Measurements from ENCODE around the gene IFFO2. TPM values are rescaled to one million over a fixed set of nuclear protein-coding genes. Genes with fewer than 3 reads are reported as not detected.

The IFFO2 gene
- total and polyA plus RNA-seq, 2 of the 13 experiments (the other 11 are each of a cell fraction or from before 2014, with no cell fraction given) = 7.3 to 16.7 TPM

DNA sequence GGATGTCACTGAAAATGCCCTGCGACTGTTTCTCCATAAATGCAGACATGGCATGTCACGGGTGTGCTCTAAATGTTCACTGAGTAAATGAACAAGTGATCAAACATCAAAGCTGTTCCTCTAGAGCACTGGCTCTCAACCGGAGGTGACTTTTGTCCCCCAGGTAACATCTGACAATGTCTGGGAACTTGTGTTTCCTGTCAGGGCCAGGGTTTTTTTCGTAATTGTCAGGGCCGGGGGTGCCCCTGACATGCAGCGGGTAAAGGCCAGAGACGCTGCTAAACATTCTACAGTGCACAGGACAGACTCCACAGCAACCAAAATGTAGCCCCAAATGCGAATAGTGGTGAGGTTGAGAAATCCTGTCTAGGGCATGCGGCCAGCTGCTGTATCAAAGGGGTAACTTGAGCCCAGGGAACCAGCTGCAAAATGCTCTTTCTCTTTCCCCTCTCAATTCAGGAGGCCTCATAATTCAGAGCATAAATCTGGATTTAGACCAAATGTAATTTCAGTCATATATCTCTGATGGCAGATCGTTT, 56.1 kb downstream of the IFFO2 start (continued):
- TF ChIP-seq RFX5 (IDR thresholded peaks at IDR 0.05; ENCODE audit: low read depth, low read length) = peak; percentile 57
- no peak for TF ChIP-seq NFIB (CRISPR knock-in tag; IDR thresholded peaks at IDR 0.05; ENCODE audit: borderline replicate concordance)
- TF ChIP-seq CEBPG (CRISPR knock-in tag; IDR thresholded peaks at IDR 0.05) = peak; percentile 80
- no peak for TF ChIP-seq ZNF766 (CRISPR knock-in tag; IDR thresholded peaks at IDR 0.05; ENCODE audit: borderline replicate concordance)
- TF ChIP-seq, protein P1, sequence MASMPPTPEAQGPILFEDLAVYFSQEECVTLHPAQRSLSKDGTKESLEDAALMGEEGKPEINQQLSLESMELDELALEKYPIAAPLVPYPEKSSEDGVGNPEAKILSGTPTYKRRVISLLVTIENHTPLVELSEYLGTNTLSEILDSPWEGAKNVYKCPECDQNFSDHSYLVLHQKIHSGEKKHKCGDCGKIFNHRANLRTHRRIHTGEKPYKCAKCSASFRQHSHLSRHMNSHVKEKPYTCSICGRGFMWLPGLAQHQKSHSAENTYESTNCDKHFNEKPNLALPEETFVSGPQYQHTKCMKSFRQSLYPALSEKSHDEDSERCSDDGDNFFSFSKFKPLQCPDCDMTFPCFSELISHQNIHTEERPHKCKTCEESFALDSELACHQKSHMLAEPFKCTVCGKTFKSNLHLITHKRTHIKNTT (CRISPR knock-in tag; IDR thresholded peaks at IDR 0.05) = no peak
- TF ChIP-seq ELF3 (CRISPR knock-in tag; IDR thresholded peaks at IDR 0.05) = peak; percentile 93
- TF ChIP-seq HIVEP1 (CRISPR knock-in tag; IDR thresholded peaks at IDR 0.05) = peak; percentile 83
- TF ChIP-seq, protein P2, sequence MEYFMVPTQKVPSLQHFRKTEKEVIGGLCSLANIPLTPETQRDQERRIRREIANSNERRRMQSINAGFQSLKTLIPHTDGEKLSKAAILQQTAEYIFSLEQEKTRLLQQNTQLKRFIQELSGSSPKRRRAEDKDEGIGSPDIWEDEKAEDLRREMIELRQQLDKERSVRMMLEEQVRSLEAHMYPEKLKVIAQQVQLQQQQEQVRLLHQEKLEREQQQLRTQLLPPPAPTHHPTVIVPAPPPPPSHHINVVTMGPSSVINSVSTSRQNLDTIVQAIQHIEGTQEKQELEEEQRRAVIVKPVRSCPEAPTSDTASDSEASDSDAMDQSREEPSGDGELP (IDR thresholded peaks at IDR 0.05; ENCODE audit: borderline replicate concordance, low read depth) = peak; percentile 80; the same call in 1 of the 2 replicates
- no peak for TF ChIP-seq CHCHD3 (CRISPR knock-in tag; IDR thresholded peaks at IDR 0.05)
- TF ChIP-seq SNRNP70 (IDR thresholded peaks at IDR 0.05; ENCODE audit: low read depth, low read length) = no peak
- TF ChIP-seq PAF1 (CRISPR knock-in tag; IDR thresholded peaks at IDR 0.05) = no peak
- no peak for TF ChIP-seq ZKSCAN5 (CRISPR knock-in tag; IDR thresholded peaks at IDR 0.05)
- TF ChIP-seq ZNF556 (CRISPR knock-in tag; IDR thresholded peaks at IDR 0.05; ENCODE audit: borderline replicate concordance) = peak; percentile 58; the same call in 1 of the 2 replicates
- no peak for TF ChIP-seq ZNF143 (CRISPR knock-in tag; IDR thresholded peaks at IDR 0.05)
- no peak for TF ChIP-seq ZNF333 (CRISPR knock-in tag; IDR thresholded peaks at IDR 0.05; ENCODE audit: borderline replicate concordance)
- no peak for TF ChIP-seq JARID2 (CRISPR knock-in tag; IDR thresholded peaks at IDR 0.05; ENCODE audit: insufficient replicate concordance)
- TF ChIP-seq ZNF841 (CRISPR knock-in tag; IDR thresholded peaks at IDR 0.05; ENCODE audit: borderline replicate concordance) = no peak
- no peak for TF ChIP-seq SP1 (IDR thresholded peaks at IDR 0.05)
- TF ChIP-seq SP1 (CRISPR knock-in tag; IDR thresholded peaks at IDR 0.05) = no peak
- no peak for TF ChIP-seq U2AF2 (IDR thresholded peaks at IDR 0.05; ENCODE audit: low read depth, low read length)
- no peak for TF ChIP-seq HNRNPUL1 (IDR thresholded peaks at IDR 0.05; ENCODE audit: low read depth, low read length)
- TF ChIP-seq ADNP (CRISPR knock-in tag; IDR thresholded peaks at IDR 0.05) = no peak
- TF ChIP-seq GZF1 (CRISPR knock-in tag; IDR thresholded peaks at IDR 0.05) = no peak
- TF ChIP-seq ZNF513 (CRISPR knock-in tag; conservative IDR thresholded peaks at IDR 0.05) = no peak
- TF ChIP-seq, protein P3, sequence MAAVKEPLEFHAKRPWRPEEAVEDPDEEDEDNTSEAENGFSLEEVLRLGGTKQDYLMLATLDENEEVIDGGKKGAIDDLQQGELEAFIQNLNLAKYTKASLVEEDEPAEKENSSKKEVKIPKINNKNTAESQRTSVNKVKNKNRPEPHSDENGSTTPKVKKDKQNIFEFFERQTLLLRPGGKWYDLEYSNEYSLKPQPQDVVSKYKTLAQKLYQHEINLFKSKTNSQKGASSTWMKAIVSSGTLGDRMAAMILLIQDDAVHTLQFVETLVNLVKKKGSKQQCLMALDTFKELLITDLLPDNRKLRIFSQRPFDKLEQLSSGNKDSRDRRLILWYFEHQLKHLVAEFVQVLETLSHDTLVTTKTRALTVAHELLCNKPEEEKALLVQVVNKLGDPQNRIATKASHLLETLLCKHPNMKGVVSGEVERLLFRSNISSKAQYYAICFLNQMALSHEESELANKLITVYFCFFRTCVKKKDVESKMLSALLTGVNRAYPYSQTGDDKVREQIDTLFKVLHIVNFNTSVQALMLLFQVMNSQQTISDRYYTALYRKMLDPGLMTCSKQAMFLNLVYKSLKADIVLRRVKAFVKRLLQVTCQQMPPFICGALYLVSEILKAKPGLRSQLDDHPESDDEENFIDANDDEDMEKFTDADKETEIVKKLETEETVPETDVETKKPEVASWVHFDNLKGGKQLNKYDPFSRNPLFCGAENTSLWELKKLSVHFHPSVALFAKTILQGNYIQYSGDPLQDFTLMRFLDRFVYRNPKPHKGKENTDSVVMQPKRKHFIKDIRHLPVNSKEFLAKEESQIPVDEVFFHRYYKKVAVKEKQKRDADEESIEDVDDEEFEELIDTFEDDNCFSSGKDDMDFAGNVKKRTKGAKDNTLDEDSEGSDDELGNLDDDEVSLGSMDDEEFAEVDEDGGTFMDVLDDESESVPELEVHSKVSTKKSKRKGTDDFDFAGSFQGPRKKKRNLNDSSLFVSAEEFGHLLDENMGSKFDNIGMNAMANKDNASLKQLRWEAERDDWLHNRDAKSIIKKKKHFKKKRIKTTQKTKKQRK (IDR thresholded peaks at IDR 0.05; ENCODE audit: low read length) = no peak
- TF ChIP-seq, protein P4, sequence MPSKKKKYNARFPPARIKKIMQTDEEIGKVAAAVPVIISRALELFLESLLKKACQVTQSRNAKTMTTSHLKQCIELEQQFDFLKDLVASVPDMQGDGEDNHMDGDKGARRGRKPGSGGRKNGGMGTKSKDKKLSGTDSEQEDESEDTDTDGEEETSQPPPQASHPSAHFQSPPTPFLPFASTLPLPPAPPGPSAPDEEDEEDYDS (CRISPR knock-in tag; IDR thresholded peaks at IDR 0.05) = peak; percentile 69
